Ishikawa (cell line): Measurements from ENCODE around the gene SETX.

Experiments
- CEBPB ChIP-seq: IDR thresholded peaks from 2 replicates; pipeline ENCODE4 v1.6.1; 2012
- CREB1 ChIP-seq: IDR thresholded peaks from 2 replicates; pipeline ENCODE4 v1.6.1; 2012; ENCODE audit warnings: low read depth
- EGR1 ChIP-seq: IDR thresholded peaks from 2 replicates; pipeline ENCODE4 v1.6.1; 2012
- EP300 ChIP-seq: IDR thresholded peaks from 2 replicates; pipeline ENCODE4 v1.6.1; 2012; ENCODE audit warnings: borderline replicate concordance
- FOXM1 ChIP-seq: IDR thresholded peaks from 2 replicates; pipeline ENCODE4 v1.6.1; 2012; ENCODE audit warnings: low read depth, borderline replicate concordance
- MAX ChIP-seq: IDR thresholded peaks from 2 replicates; pipeline ENCODE4 v1.6.1; 2012
- NFIC ChIP-seq: IDR thresholded peaks from 2 replicates; pipeline ENCODE4 v1.6.1; 2012
- RAD21 ChIP-seq: IDR thresholded peaks from 2 replicates; pipeline ENCODE4 v1.6.1; 2012; ENCODE audit warnings: low read depth
- REST ChIP-seq: IDR thresholded peaks from 2 replicates; pipeline ENCODE4 v1.6.1; 2012; ENCODE audit warnings: low read depth, mild to moderate bottlenecking
- TAF1 ChIP-seq: IDR thresholded peaks from 2 replicates; pipeline ENCODE4 v1.6.1; 2012; ENCODE audit warnings: low read depth, mild to moderate bottlenecking
- TCF12 ChIP-seq: IDR thresholded peaks from 2 replicates; pipeline ENCODE4 v1.6.1; 2012; ENCODE audit warnings: low read depth
- TEAD4 ChIP-seq: IDR thresholded peaks from 2 replicates; pipeline ENCODE4 v1.6.1; 2012
- USF1 ChIP-seq: IDR thresholded peaks from 2 replicates; pipeline ENCODE4 v1.6.1; 2012
- YY1 ChIP-seq: IDR thresholded peaks from 2 replicates; pipeline ENCODE4 v1.6.1; 2012; ENCODE audit warnings: low read depth
- ZBTB7A ChIP-seq: IDR thresholded peaks from 2 replicates; pipeline ENCODE4 v1.6.1; 2012; ENCODE audit warnings: low read depth

SETX gene

GRCh38 chr9:132354637-132355355 lies at the start of gene SETX:
Gene SETX, minus strand, starts transcription at chr9:132354986. Its CDS starts 5,558 bp downstream, at chr9:132349428.
- TF ChIP-seq NFIC (0 out of 2 replicates have a peak, but pooled peaks have one; percentile 24), EGR1 (peak; percentile 91), MAX (peak; percentile 56; the same call in 1 of the 2 replicates), ZBTB7A (no peak), CEBPB (no peak), USF1 (no peak), TCF12 (no peak; the same call in 1 of the 2 replicates), REST (no peak), YY1 (peak; percentile 53; the same call in 1 of the 2 replicates), TAF1 (peak; percentile 70), EP300 (no peak), RAD21 (no peak), CREB1 (peak; percentile 79), FOXM1 (no peak), TEAD4 (no peak; the same call in 1 of the 2 replicates)

- TF ChIP-seq MAX (no peak), CEBPB (no peak), ZBTB7A (no peak), EP300 (no peak), RAD21 (no peak), CREB1 (no peak), FOXM1 (no peak), TCF12 (no peak)
Measured at GRCh38 chr9:132404228-132404881, 49.6 kb upstream of the SETX start.

GRCh38 chr9:132401824-132402223 lies 47.0 kb upstream of the SETX start:
- TF ChIP-seq ZBTB7A (no peak), MAX (no peak), REST (no peak), NFIC (no peak), TAF1 (no peak), TCF12 (no peak), EGR1 (no peak), CREB1 (no peak), CEBPB (no peak), RAD21 (no peak), YY1 (no peak), FOXM1 (no peak)

GRCh38 chr9:132395560-132395959 lies 40.8 kb upstream of the SETX start:
- TF ChIP-seq TEAD4 (no peak), CREB1 (no peak), USF1 (no peak), YY1 (no peak), EP300 (no peak)

- no peak for TF ChIP-seq EP300
- TF ChIP-seq USF1 = no peak
- TF ChIP-seq CREB1 = no peak
- no peak for TF ChIP-seq RAD21
Measured at GRCh38 chr9:132391449-132391848, 36.7 kb upstream of the SETX start.
